Airway epithelial cell (primary cell): ENCODE data around the gene BRMS1L. TPM values are rescaled to one million over a fixed set of nuclear protein-coding genes. Genes with fewer than 3 reads are reported as not detected.

Source experiments
- total RNA-seq: library from RNA; depleted of rRNA; stranded (reverse); fragments of >200 nt; gene quantifications from 2 replicates; pipeline ENCODE4 v1.2.3, GENCODE V29; 2015

The BRMS1L gene, protein sequence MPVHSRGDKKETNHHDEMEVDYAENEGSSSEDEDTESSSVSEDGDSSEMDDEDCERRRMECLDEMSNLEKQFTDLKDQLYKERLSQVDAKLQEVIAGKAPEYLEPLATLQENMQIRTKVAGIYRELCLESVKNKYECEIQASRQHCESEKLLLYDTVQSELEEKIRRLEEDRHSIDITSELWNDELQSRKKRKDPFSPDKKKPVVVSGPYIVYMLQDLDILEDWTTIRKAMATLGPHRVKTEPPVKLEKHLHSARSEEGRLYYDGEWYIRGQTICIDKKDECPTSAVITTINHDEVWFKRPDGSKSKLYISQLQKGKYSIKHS
- total RNA-seq, result 4.7 and 7.0 TPM in 2 replicates

DNA sequence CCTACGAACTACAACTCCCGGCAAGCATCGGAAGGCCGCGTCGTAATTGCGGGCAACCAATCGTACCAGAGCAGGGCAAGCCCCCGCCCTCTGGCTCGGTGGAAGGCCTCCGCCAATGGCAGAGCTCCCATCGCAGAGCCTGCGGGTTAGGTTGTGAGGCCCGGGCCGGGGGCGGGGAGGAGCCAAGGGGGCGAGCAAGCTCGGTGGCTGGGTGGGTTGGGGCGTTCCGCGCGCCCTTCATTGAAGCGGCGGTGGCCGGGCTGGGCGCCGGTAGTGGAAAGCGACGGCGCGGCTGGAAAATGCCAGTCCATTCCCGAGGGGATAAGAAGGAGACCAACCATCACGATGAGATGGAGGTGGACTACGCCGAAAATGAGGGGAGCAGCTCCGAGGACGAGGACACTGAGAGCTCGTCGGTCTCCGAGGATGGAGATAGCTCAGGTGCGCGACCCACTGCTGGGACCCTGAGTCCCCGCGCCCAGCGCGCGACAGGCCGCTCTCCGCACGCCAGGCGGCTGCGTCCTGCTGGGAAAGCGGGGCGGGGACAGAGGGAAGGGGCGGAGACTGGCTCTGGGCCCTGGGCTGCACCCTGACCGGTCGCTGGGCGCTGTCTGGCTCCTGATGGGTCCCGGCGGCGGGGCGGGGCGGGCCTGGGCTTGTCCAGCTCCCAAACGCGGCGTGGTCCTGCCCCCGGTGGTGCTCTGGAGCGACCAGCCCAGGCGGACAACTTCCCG, at the start of gene BRMS1L:
Gene BRMS1L, plus strand, starts transcription at position 121 of the 734 bp plus-strand sequence. Its CDS starts 179 bp downstream, at position 300.

DNA sequence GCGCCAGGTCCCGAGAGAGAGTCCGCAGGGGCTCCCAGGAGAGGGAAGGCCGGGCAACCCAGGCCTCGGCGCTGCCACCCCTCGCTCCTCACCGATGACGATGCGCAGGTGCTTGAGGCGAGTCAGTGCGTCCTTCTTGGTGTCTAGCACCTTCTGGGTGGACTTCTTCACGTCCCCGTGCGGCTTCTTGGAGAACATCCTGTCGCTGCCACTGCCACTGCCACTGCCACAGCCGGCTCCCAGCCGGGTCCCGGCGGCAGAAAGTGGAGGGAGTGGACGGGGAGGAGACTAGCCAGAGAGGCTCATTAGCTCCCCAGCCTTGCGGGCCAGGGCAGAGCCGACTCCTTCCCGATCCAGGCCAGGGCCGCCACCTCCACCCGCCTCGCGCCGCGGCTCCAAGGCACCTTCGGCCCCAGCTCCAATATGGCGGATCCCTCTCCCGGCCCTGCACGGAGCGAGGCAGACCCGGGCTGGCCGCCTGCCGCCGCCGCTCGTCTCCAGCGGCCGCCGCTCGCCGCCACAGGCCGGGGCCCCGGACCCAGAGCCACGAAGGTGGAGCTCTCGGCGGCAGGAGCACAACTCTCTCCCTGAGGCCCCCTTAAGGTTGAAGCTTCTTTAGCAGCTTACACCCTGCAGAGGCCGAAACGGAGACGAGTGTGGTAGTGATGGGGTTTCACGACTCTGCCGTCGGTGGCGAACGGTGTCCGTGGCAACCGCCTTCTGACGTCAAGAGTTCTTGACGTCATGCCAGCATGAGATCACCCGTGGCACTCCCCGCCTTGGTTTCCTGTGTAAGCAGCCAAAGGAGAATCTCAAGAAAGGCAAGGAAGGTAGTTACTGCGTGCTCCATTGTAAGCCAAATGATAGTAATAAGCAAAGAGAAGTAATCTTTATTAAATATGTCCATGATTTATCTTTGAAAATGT, 17.2 kb upstream of the BRMS1L start, which contains the start of gene RALGAPA1:
Gene RALGAPA1, minus strand, starts transcription at position 658 of the 926 bp plus-strand sequence. Its CDS starts 460 bp downstream, at position 198.

Other genes with a start within 250 kb of the BRMS1L start
- gene RALGAPA1, start 17.0 kb upstream of the BRMS1L start, total RNA-seq, result 23.7 and 26.3 TPM in 2 replicates